HG03159 (cell line): ENCODE measurements around the gene INHBB.
"Not testable (repeated sequence)": the region's sequence is repeated elsewhere in the genome, so short reads cannot be mapped to it uniquely, and the experiment has no call there.

Experiments
- ATAC-seq: cut with Tn5 transposase; IDR thresholded peaks from one replicate; pipeline ENCODE4 v1.9.1; 2021; ENCODE audit warnings: mild to moderate bottlenecking, moderate library complexity; ENCODE audit not compliant: unreplicated experiment

The INHBB gene

DNA sequence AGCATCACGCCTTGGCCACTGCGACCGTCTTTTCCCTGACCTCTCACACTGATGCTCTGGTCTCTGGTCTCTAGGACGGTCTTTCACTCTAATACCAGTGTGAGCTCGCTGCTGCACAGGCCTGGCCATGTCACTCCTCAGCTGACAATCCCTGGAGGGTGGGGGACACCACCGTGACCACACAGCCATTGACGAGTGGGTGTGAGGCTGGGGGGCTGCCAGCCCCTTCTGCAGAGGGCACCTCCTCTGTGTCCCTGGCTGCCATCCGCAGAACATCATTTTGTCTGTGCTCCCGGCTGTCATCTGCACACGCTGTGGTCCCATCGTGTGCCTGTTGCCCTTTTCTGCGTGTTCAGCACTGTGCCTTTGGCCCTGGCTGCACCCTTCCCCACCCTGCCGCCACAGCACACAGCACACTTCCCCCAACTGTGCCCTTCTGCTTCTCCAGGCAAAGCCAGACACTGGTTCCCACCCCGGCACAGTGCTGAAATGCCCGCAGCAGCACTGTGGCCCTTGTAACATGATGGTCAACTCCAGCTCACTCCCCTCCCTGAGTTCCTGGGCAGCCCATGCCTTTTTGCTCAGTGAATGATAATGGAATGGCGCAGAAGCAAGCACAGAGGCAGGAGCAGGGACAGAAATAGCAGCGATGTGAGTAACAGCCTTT is 30.4 kb upstream of the INHBB start:
- no peak for ATAC-seq

DNA sequence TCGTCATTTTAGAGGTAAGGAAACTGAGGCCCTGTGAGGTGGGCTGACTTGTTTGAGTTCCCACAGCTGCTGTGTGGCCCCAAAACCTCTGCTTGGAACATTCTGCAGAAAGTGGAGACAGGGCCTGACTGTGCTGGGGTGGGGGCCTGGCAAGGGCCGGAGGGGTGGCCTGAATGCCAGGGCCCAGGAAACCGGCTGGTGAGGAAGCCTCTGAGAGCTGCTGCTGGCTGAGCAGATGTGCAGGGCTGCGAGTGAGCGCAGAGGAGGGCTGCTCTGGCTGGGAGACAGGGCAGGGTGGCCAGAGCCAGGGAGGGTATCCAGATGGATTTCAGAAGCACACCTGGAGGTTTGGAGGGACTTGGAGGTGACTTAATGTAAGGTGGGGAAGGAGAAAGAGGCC is 29.9 kb upstream of the INHBB start:
- no peak for ATAC-seq

DNA sequence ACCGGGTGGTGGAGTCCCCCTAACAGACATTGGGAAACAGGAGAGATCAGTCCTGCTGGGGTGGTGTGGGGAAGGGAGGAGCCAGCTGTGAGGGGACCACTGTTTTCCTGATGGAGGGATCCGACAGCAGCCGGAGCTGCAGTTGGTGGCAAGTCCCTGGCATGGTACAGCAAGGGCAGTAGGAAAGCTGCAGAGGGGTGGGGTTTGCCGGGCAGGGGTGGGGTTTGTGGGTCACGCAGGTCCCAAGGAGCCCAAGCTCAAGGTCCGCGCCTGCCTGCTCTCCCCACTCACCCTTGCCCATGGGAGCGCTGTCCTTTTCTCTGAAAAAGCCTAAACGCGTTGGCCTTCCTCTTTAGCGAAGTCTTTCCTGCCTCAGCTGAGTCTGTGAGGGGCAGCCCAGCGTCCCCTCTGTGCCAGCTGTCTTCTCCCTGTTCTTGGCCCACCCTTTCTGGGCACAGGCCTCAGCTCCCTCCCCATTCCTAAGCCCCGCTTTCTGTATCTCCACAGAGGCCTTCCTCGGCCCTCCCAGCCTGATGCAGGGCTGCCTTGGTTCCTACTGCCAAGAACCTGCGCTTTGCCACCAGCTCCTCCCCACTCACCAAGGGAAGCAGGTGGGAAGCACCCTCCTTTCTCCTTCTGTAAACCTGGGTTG is 29.3 kb upstream of the INHBB start:
- no peak for ATAC-seq

DNA sequence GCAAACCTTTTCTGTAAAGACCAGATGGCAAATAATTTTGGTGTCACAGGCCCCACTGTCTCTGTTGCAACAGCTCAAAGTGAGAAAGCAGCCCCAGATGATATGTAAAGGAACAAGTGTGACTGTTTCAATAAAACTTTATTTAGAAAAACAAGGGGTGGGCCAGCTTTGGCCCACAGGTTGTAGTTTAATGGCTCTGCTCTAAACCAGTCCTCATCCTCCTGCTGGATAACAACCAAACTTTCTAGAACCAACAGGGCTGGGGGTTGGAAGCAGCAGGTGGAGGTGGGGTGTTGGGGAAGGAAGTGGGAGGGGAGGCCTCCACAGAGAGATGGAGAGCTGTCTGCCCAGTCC is 28.8 kb upstream of the INHBB start:
- ATAC-seq = no peak

DNA sequence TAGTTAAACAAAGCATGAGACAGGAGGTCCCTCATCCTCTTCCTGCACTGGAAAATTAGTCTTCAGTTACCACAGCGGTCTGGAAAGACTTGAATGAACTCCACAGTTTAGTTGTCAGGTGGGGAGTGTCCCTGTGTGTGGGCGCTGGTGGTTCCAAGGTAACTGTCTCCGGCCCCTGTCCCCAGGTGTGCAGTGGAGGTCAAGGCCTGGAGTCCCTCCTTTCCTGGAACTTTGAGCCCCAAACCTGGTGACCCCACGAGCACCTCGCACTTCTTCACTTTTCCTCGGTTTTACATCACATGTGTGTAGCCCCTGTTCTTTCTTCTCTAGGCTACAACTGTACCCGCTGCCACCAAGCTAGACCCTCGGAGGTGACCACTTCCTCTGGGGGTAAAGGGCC is 28.0 kb upstream of the INHBB start:
- ATAC-seq = no peak

DNA sequence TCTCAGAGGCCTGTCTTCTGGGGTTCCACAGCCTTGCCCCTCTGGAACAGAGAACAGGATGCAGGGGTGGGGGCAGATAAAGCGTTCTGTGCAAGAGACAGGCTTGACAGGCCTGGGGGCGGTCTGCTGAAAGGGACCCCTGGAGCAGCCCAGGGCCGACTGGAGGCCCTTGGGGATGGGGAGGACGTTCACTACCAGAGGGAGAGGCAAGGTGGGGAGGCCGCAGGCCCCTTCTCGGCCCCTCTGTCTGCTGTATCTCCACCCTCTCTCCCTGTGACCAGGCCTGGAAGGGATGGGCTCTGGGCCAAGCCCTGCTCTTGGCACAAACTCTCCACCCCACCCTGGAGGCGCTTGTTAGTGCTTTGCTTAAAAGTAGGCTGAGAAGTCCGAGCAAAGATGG is 27.3 kb upstream of the INHBB start:
- ATAC-seq = no peak

DNA sequence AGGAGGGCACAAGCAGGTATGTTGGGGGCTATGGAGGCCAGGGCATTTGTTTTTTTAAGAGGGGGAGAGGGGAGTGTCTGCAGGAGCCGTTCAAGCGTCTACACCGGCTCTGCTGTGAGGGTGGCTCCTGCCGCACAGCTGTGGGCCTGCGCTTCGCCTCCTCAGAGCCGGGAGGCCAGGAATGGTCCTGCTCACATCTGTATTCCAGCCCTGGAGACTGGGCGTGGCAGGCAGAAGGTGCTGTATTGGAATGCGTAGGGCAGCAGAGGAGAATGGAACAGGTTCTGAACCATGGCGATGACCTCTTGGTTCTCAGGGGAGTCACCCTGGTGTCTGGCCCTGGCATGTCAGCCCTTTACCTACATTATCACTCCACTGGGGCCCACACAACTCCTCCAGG is 26.8 kb upstream of the INHBB start:
- ATAC-seq = no peak

DNA sequence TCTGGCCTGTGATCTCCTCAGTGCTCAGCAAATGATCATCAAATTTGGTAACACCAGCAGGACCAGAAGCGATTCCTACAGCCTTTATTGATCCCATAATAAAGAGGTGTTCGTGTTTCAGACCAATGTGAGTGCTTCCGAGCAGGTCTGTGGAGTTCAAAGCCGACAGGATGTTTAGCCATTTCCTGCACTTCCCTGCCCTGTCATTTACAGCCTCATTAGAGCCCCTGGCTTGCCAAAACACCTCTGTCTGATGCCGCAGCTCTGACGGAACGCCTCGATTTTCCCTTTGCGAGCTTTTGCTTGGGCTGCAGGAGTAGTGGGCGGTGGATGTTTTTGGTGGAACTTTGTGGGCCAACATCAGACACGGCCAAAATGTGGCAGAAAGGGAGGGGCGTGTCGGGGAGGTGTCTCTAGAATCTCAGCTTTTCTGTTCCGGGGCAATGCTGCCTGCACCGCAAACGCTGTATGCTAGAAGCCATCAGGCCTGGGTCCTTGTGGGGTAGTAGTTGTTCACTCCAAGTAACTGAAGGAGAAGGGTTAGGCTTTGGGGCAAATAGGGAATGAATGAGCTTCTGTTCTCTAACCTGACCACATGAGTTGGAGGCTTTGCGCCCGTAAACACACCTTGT is 26.1 kb upstream of the INHBB start:
- ATAC-seq = no peak

DNA sequence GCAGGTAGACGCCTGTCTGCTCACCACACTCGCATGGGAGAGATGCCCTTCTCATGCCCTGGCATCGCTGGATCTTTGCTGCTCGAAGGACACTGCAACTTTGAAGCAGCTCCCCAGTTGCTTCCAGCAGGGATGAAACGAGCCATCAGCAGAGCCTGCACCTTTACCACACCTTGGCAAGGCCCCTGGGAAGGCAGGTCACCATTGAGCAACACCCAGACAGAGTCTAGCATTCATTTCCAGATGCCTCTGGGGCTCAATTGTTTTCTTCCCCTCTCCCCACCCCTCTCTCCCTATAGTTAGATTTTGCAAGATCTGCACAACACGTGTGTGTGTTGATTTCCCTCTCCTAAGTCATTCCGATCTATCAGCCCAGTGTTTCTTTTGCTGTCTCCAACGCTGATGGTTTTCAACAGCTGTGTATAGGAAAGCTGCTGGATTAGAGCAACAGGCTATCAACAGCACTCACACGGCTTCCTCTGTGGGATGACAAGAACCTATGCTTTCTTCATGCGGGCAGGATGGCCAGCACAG is 25.6 kb upstream of the INHBB start:
- no peak for ATAC-seq

DNA sequence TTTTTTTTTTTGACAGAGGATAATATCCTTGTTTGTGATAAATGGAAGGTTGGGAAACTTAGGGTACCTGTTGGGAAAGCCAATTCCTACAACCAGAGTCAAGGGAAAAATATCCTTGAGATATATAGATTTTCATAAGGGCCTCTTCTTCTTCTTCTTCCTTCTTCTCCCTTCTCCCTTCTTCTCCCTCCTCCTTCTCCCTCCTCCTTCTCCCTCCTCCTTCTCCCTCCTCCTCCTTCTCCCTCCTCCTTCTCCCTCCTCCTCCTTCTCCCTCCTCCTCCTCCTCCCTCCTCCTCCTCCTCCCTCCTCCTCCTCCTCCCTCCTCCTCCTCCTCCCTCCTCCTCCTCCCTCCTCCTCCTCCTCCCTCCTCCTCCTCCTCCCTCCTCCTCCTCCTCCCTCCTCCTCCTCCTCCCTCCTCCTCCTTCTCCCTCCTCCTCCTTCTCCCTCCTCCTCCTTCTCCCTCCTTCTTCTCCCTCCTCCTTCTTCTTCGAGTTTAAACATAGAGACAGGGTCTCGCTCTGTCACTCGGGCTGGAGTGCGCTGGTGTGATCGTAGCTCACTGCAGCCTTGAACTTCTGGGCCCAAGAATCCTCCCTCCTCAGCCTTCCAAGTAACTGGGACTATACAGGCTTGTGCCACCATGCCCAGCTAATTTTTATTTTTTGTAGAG is 24.9 kb upstream of the INHBB start:
- not testable (repeated sequence) for ATAC-seq

DNA sequence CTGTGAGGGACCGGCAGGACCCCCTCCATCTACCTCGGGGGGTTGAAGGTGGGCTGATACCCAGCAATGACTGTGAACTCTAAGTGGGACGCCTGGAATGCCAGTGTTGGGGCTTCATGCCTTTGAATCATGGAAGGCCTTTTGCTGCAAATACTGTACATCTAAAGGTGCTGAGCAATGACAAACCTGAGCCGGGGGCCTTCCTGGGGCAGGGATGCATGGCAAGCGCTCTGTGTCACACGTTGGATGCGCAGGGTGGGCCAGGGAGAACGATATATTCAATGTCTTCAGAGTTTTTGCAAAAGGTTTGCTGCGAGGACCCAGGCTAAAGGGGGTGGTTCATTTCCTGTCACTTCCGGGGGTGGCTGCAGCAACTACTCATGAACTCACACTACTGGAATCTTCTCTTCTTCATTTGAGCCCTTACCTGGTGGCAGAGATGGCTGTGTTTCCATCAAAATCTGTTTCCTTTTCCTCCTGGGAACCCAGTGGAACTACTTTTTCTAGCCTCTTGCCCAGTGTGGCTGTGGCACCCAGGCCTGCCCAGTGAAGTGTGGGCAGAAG is 24.1 kb upstream of the INHBB start:
- no peak for ATAC-seq

DNA sequence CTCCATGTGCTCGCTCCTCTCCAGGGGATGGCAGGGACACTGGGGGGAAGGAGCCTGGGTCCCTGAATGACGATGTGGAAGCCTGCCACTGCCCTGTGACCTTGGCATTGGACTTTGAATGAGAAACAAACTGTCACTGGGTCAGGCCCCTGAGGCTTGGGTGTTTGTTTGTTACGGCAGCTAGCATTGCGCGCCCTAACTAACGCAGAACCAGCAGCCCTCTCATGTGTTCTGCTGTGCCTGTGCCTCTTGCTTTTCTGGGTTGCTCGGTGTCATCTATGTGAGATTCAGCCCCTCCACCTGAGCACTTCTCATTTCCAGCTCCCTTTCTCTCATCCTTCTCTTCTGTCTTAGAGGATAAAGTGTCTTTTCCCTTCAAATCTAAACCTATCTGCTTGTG is 23.6 kb upstream of the INHBB start:
- ATAC-seq = no peak

DNA sequence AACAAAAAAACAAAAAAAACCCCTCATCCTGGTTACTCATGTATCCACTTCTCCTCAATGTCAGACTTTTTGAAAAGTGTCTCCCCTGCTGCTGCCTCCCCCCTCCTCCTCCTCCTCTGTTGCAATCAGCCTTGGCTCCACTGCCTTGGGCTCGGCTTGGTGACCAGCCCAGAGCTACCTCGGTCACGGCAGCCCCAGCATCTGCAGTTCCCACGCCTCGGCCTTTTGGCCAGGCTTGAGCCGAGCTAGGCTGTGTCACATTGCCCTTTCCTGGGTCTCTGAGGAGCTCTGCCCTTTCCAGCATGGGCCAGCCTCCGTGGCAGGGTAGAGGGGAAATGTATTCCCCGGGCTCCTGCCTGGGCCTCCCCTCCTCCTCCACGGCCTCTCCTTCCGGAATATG is 22.7 kb upstream of the INHBB start:
- no peak for ATAC-seq

DNA sequence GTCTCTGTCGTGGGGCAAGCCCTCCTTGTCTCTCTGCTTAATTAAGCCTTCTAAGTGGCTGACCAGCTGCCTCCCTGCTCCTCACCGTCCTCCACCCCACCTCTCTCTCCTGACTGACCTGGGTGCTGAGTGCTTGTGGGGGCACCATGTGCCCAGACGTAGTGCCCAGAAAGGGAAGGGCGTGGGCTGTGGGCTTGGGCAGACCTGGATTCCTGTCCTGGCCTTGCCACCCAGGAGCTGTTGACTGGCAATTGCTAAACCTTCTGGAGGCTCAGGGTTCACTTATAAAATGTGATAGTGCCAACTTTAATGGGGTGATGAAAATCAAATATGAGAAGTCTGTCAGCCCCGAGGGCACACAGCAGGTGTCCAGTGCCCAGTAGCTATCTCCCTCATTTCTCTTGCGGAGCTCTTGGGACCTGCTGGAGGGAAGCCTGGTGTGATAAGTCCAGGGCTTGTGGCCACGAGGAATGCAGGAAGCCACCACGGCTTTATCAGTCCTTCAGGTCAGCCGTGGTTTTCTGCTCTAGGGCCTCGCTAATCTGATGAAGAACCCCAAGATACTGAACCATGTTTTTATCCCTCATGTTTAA is 22.0 kb upstream of the INHBB start:
- no peak for ATAC-seq

DNA sequence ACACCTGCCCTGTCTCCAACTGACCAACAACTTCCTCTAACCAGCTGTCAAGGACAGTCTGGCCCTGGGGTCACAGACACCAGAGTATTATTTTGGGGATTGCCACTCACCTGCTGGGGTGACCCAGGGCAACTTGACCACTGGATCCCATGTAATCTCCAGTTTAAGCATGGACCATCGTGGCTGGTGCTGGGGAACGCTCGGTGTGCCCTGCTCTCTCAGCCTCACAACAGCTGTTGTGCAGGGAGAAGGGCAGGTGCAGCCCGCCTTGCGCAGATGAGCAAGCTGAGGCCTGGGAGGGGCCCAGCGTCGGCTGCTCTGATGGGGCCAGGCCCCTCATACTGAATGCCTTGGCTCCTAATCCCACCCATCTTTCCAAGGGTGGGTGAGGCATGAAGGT is 21.0 kb upstream of the INHBB start:
- ATAC-seq = no peak

DNA sequence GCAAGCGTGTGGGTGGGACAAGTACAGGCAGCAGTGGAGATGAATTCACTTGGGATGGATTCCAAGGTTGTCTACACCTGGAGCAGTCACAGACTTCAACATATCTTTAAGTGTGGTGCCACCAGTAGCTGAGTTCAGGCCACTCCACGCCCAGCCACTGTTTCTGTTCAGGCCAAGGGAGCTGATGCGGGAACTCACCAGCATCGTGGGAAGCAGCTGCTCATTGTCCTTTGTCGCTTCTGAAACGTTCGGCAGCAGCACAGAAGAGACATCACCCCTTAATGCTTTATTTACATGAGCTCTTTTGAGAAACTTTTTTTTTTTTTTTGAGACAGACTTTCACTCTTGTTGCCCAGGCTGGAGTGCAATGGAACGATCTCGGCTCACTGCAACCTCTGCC is 19.9 kb upstream of the INHBB start:
- no peak for ATAC-seq

DNA sequence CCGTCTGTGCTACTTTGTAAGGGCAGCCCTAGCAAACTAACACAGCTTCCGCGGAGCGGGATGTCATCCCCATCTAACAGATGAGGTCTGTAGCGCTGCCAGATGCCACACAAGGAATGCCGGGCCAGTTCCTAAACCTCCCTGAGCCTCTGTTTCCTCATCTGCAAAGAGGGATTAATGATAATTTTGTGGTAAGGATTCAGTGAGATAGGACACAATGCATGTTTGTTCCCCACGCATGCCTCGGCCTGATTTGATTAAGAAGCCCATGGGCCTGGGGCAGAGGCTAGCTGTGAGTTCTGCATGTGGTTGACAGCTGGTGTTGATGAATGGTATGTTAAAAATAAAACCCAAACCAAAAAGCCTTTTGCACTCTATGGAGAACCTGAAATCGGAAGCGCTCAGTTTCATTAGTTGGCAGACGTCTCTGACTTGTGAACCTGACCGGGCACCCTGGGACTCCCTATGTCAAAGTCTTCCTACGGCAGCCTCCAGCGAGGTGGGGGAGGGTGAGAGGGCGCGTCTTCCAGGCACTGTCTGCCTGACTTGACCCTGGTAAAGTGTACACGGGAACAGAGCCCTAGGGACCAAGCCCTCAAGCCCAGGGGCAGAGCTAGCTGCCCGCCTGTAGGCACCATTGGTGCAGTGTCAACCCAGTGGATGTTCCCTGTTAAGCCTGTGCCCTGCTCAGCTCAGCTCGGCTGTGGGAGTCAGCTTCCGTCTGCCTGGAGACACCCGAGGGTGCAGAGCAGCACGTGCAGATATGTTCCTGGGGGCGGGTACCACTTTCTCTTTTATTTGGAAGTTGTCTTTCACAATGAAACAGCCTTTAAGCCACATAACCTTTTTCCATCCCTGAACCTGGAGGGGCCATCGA is 14.8 kb upstream of the INHBB start:
- no peak for ATAC-seq

DNA sequence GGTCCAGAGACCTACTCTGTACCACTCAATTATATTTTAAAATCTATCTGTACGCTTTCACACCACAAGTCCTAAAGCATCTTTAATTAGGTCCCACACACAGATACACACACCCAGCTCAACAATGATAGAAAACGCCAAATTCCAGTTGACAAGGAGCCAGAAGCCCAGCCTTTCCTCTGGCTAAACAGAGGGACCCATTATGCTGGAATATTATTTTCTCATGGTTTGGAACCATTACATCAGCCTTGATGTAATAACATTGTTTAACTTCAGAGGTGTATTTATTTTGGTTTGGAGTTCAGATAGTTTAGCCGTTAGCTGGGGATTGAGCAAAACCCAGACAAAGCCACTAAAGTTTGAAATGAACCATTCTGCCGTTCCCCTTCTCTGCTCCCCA is 14.0 kb upstream of the INHBB start:
- no peak for ATAC-seq

DNA sequence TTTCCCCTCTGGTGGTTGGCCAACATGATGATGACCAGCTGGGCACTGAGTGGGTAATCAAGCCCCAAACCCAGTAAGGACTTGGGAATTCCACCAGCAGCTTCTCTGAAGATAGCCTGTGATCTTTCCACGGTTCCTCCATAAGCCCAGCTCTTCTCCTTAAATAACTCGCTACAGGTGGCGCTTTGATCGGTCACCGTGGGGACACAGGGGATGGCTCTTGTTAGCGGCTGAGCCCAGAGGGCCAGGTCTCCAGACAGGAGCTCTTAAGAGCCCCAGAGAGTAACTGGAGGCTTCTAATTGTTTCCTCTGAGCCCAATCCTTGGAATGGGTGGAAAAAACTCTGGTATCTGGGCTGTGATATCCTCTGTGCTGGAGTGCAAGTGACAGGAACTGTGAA is 13.6 kb upstream of the INHBB start:
- ATAC-seq = no peak

DNA sequence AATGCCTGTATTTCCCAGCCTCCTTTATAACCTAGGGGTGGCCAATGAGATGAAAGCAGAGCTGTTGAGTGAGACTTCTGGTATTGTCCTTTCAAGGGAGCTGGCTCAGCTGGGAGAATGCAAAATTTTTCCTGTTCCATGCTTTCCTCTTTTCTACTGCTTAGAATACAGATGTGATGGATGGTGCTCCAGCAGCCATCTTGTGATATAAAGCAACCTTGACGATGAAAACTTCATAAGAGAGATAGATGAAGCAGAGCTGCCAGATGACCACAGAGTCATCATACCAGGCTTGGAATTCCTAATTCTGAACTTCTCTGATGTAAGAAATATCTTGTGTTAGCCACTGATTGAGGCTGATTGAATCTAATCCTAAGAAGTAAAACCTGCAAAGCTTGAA is 11.9 kb upstream of the INHBB start:
- ATAC-seq = no peak
